ENCODE data around the gene CAVIN3.
"Not testable (repeated sequence)": the region's sequence is repeated elsewhere in the genome, so short reads cannot be mapped to it uniquely, and the experiment has no call there.

CAVIN3 gene

DNA sequence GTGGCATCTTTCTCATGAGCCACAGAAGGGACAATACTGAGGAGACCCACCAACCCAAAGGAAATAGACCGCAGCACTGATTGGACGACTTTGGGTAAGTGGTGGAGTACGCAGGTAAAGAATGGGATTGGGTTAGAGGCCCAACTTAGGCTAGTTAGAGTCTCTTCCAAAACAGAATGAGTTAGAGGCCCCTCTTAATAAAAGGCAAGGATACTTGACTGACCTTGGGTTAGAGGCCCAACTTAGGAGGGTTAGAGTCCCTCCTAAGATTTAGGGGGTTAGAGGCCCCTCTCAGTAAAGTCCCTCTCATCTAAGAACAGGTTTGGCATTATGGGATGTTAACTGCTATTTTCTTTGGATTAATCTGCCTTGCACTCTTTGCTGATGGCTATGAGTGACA, 36.1 kb downstream of the CAVIN3 start:
- Histone ChIP-seq H3K9me3 (ENCODE audit: control insufficient read depth in 5 of 5, low read length in 5 of 5) (no peaks in the 10 kb centered on the region), H3K27ac (ENCODE audit: low read depth, low read length) (no peak overlapping the region), H3K9ac (ENCODE audit: low read length in 5 of 5) (no peak overlapping the region), H3K27me3 (ENCODE audit: control insufficient read depth in 5 of 5, insufficient read depth in 4 of 5, low read length in 5 of 5) (peaks cover 0 to under 1% (median 0%) of the 10 kb centered on the region in 5 donors), H3K4me1 (ENCODE audit: control insufficient read depth in 5 of 5, insufficient read depth in 5 of 5, low read length in 5 of 5) (no peaks in the 10 kb centered on the region), H3K36me3 (ENCODE audit: control insufficient read depth in 5 of 5, insufficient read depth in 5 of 5, low read length in 5 of 5) (no peaks in the 10 kb centered on the region), H3K4me3 (ENCODE audit: low read depth in 1 of 5, low read length in 5 of 5) (no peak overlapping the region)

DNA sequence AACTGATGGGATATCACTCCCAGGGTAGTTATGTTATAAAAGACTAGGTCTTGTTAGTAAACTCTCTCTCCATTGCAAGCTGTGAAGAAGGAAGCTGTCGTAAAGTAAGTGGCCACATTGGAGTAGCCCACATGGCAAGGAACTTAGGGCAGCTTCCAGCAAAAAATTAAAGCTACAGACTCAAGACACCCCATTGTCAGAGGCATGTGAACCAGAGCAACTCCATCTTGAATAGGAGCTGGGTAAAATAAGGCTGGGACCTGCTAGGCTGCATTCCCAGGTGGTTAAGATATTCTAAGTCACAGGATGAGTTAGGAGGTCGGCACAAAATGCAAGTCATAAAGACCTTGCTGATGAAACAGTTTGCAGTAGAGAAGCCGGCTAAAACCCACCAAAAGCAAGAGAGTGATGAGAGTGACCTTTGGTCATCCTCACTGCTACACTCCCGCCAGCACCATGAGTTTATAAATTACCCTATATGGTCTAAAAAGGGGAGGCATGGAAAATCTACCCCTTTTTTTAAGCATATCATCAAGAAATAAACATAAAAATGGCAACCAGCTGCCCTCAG, 36.8 kb downstream of the CAVIN3 start:
- Histone ChIP-seq H3K9ac (ENCODE audit: low read length in 5 of 5) (no peak overlapping the region), H3K27me3 (ENCODE audit: control insufficient read depth in 5 of 5, insufficient read depth in 4 of 5, low read length in 5 of 5) (no peaks in the 10 kb centered on the region), H3K4me1 (ENCODE audit: control insufficient read depth in 5 of 5, insufficient read depth in 5 of 5, low read length in 5 of 5) (no peaks in the 10 kb centered on the region), H3K9me3 (ENCODE audit: control insufficient read depth in 5 of 5, low read length in 5 of 5) (no peaks in the 10 kb centered on the region), H3K4me3 (ENCODE audit: low read depth in 1 of 5, low read length in 5 of 5) (no peak overlapping the region), H3K27ac (ENCODE audit: low read depth, low read length) (no peak overlapping the region), H3K36me3 (ENCODE audit: control insufficient read depth in 5 of 5, insufficient read depth in 5 of 5, low read length in 5 of 5) (no peaks in the 10 kb centered on the region)

DNA sequence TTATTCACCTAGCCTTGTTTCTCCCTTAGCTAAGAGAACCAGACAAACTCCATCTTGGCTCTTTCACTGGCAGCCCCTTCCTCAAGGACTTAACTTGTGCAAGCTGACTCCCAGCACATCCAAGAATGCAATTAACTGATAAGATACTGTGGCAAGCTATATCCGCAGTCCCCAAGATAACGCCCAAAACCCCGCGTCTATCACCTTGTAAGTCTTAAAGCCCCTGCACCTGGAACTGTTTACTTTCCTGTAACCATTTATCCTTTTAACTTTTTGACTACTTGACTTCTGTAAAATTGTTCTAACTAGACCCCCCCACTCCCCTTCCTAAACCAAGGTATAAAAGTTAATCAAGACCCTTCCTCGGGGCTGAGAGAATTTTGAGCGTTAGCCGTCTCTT, 39.5 kb downstream of the CAVIN3 start:
- H3K27me3 ChIP-seq (ENCODE audit: control insufficient read depth in 5 of 5, insufficient read depth in 4 of 5, low read length in 5 of 5); H3K4me1 ChIP-seq (ENCODE audit: control insufficient read depth in 5 of 5, insufficient read depth in 5 of 5, low read length in 5 of 5); H3K9ac ChIP-seq (ENCODE audit: low read length in 5 of 5); H3K36me3 ChIP-seq (ENCODE audit: control insufficient read depth in 5 of 5, insufficient read depth in 5 of 5, low read length in 5 of 5); H3K9me3 ChIP-seq (ENCODE audit: control insufficient read depth in 5 of 5, low read length in 5 of 5); H3K27ac ChIP-seq (ENCODE audit: low read depth, low read length); H3K4me3 ChIP-seq (ENCODE audit: low read depth in 1 of 5, low read length in 5 of 5): not testable (repeated sequence)

DNA sequence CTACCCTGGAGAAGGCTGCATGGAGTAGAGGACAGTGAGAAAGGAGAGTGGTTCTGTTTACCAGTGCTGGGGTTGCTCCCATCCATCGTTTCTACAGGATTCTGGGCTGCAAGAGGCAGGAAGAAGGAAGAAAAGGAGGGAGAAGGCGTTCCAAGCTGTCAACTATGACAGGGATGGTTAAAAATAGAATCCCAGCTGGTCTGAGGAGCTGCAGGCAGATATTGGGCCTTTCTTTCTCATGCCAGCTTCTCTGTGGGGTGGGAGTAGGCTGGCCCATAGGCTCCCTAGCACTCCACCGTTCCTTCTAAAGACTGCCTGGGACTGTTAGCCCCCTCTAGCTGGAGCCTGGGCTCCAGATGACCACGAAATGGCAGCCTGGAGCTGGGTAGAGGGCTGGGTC, 47.1 kb downstream of the CAVIN3 start:
- H3K4me3 ChIP-seq (ENCODE audit: low read depth in 1 of 5, low read length in 5 of 5), result no peak overlapping the region
- no peaks in the 10 kb centered on the region for H3K4me1 ChIP-seq (ENCODE audit: control insufficient read depth in 5 of 5, insufficient read depth in 5 of 5, low read length in 5 of 5)
- H3K9me3 ChIP-seq (ENCODE audit: control insufficient read depth in 5 of 5, low read length in 5 of 5), result peaks cover 0 to 3% (median 0%) of the 10 kb centered on the region in 5 donors
- H3K27me3 ChIP-seq (ENCODE audit: control insufficient read depth in 5 of 5, insufficient read depth in 4 of 5, low read length in 5 of 5), result peaks cover 0 to 7% (median 3%) of the 10 kb centered on the region in 5 donors
- H3K9ac ChIP-seq (ENCODE audit: low read length in 5 of 5), result no peak overlapping the region
- no peaks in the 10 kb centered on the region for H3K36me3 ChIP-seq (ENCODE audit: control insufficient read depth in 5 of 5, insufficient read depth in 5 of 5, low read length in 5 of 5)
- no peak overlapping the region for H3K27ac ChIP-seq (ENCODE audit: low read depth, low read length)

DNA sequence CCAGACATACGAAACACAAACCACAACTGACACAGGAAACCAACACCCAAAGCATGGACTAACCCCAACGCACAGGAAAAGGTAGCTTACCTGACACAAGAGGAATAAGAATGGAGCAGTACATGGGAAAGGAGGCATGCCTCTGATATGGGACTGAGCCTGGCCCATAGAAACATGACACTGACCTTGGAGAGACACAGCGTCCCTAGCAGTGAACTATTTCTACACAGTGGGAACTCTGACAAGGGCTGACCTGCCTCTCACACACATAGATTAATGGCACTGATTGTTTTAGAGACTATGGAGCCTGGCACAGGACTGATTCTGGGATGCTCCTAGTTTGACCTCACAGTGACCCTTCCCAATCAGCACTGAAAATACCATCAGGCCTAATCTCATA, 48.7 kb downstream of the CAVIN3 start:
- peaks cover 0 to 7% (median 3%) of the 10 kb centered on the region in 5 donors for H3K27me3 ChIP-seq (ENCODE audit: control insufficient read depth in 5 of 5, insufficient read depth in 4 of 5, low read length in 5 of 5)
- H3K36me3 ChIP-seq (ENCODE audit: control insufficient read depth in 5 of 5, insufficient read depth in 5 of 5, low read length in 5 of 5), result no peaks in the 10 kb centered on the region
- peaks cover 0 to 2% (median 0%) of the 10 kb centered on the region in 5 donors for H3K9me3 ChIP-seq (ENCODE audit: control insufficient read depth in 5 of 5, low read length in 5 of 5)
- no peak overlapping the region for H3K27ac ChIP-seq (ENCODE audit: low read depth, low read length)
- no peak overlapping the region for H3K9ac ChIP-seq (ENCODE audit: low read length in 5 of 5)
- H3K4me3 ChIP-seq (ENCODE audit: low read depth in 1 of 5, low read length in 5 of 5), result no peak overlapping the region
- H3K4me1 ChIP-seq (ENCODE audit: control insufficient read depth in 5 of 5, insufficient read depth in 5 of 5, low read length in 5 of 5), result no peaks in the 10 kb centered on the region

DNA sequence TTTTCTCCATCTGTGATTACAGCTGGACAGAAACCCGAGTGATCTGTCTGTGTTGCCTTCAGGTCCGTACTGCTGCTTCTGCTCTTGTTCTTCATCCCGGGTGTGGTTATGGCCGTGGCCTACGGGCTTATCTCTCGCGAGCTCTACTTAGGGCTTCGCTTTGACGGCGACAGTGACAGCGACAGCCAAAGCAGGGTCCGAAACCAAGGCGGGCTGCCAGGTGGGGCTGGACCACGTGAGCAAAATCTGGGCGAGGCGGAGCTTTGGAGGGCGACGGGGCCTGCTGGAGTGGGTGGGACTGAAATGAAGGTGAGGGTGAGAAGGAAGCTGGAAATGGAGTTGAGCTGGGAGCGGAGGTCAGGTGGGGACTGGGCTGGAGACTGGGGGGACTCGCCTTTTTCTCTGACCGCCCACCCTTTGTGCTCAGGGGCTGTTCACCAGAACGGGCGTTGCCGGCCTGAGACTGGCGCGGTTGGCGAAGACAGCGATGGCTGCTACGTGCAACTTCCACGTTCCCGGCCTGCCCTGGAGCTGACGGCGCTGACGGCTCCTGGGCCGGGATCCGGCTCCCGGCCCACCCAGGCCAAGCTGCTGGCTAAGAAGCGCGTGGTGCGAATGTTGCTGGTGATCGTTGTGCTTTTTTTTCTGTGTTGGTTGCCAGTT, 49.6 kb downstream of the CAVIN3 start:
- Histone ChIP-seq H3K4me3 (ENCODE audit: low read depth in 1 of 5, low read length in 5 of 5) (no peak overlapping the region), H3K9ac (ENCODE audit: low read length in 5 of 5) (no peak overlapping the region), H3K27ac (ENCODE audit: low read depth, low read length) (no peak overlapping the region), H3K27me3 (ENCODE audit: control insufficient read depth in 5 of 5, insufficient read depth in 4 of 5, low read length in 5 of 5) (peaks cover 0 to 7% (median 3%) of the 10 kb centered on the region in 5 donors), H3K4me1 (ENCODE audit: control insufficient read depth in 5 of 5, insufficient read depth in 5 of 5, low read length in 5 of 5) (no peaks in the 10 kb centered on the region), H3K9me3 (ENCODE audit: control insufficient read depth in 5 of 5, low read length in 5 of 5) (no peaks in the 10 kb centered on the region), H3K36me3 (ENCODE audit: control insufficient read depth in 5 of 5, insufficient read depth in 5 of 5, low read length in 5 of 5) (no peaks in the 10 kb centered on the region)

DNA sequence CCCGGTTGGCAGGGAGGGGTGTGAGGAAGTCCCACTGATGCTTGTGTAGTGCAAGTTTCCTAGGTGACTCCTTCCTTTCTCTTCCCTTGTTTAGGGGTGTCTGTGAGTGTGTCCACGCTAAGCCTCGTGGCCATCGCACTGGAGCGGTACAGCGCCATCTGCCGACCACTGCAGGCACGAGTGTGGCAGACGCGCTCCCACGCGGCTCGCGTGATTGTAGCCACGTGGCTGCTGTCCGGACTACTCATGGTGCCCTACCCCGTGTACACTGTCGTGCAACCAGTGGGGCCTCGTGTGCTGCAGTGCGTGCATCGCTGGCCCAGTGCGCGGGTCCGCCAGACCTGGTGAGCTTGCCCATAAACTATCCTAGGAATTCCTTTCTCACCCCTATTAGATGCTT, 50.3 kb downstream of the CAVIN3 start:
- Histone ChIP-seq H3K9me3 (ENCODE audit: control insufficient read depth in 5 of 5, low read length in 5 of 5) (no peaks in the 10 kb centered on the region), H3K4me1 (ENCODE audit: control insufficient read depth in 5 of 5, insufficient read depth in 5 of 5, low read length in 5 of 5) (no peaks in the 10 kb centered on the region), H3K4me3 (ENCODE audit: low read depth in 1 of 5, low read length in 5 of 5) (no peak overlapping the region)

More for the DNA sequence above, 50.3 kb downstream of the CAVIN3 start:
- Histone ChIP-seq H3K9ac (ENCODE audit: low read length in 5 of 5) (no peak overlapping the region), H3K27ac (ENCODE audit: low read depth, low read length) (no peak overlapping the region), H3K27me3 (ENCODE audit: control insufficient read depth in 5 of 5, insufficient read depth in 4 of 5, low read length in 5 of 5) (peaks cover 0 to 7% (median 3%) of the 10 kb centered on the region in 5 donors), H3K36me3 (ENCODE audit: control insufficient read depth in 5 of 5, insufficient read depth in 5 of 5, low read length in 5 of 5) (no peaks in the 10 kb centered on the region)
